ENCODE data around the gene RNPS1. TPM values are rescaled to one million over a fixed set of nuclear protein-coding genes. Genes with fewer than 3 reads are reported as not detected.

RNPS1 gene
- polyA plus RNA-seq, 1 donor from 2014 or later, result 180 TPM

DNA sequence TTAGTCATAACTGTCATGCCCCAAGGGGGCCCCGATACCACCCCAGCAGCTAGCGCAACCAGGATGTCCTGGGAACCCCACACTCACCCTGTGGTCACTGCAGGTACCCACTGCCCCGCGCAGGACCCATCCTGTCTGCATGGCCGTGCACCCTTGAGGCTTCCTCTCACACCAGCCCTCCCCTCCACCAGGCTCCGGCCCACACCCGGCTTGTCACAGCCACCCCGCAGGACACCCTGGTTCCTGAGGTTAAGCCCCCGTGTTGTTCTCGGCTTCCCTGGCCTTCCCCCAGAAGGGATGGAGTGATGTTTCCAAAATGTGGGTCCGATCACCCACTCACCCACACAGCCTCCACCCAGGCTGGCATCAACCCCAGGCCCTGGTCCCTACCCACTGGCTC is 24.1 kb downstream of the RNPS1 start:
- TF ChIP-seq MXI1 (conservative IDR thresholded peaks at IDR 0.05; ENCODE audit: poor library complexity, severe bottlenecking), result no peak
- TF ChIP-seq POLR2AphosphoS5 (IDR thresholded peaks at IDR 0.05), result no peak
- no peaks in the 10 kb centered on the region for H3K9me2 ChIP-seq (ENCODE audit: insufficient read depth, low read length)
- H3K27me3 ChIP-seq (ENCODE audit: insufficient read depth, low read depth, low read length), result no peaks in the 10 kb centered on the region
- H3F3A ChIP-seq (ENCODE audit: insufficient read depth, low read length, poor library complexity, severe bottlenecking), result no peaks in the 10 kb centered on the region
- H3K79me2 ChIP-seq (replicated peaks; ENCODE audit: insufficient read depth, low read length), result peaks cover 4% of the 10 kb centered on the region
- H4K20me1 ChIP-seq (ENCODE audit: insufficient read depth), result no peaks in the 10 kb centered on the region
- no peak overlapping the region for H2AFZ ChIP-seq (ENCODE audit: low read depth, low read length)
- H3K36me3 ChIP-seq (ENCODE audit: insufficient read depth, low read length), result no peaks in the 10 kb centered on the region
- no peak overlapping the region for H3K4me3 ChIP-seq (ENCODE audit: low read length)
- no peak overlapping the region for H3K27ac ChIP-seq (ENCODE audit: low read length)
- H3K4me2 ChIP-seq (ENCODE audit: low read length), result no peak overlapping the region
- no peak overlapping the region for H3K9ac ChIP-seq (ENCODE audit: low read length)
- H3K9me3 ChIP-seq (ENCODE audit: low read length), result no peaks in the 10 kb centered on the region

DNA sequence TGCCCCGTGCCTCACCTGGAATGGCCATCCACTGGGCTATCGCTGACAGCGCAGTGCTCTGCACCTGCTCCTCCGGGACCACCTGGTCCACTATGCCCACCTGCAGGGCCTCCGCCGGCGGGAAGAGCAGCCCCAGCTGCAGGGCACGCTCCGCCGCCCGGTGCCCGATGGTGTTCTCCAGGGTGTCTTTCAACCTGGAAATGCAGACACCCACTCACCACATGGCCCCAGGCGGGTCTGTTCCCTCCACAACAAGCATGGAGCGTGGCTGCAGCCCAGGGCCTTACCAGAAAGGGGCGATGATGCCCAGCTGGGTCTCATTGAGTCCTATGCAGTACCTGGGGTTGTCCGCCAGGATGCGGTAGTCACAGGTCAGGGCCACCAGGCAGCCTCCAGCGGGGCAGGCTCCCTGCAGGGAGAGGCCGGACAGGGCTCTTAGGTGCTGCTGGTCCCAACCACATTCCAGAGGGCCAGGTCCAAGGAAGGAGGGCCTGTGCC is 24.8 kb downstream of the RNPS1 start:
- Histone ChIP-seq H3K9me2 (ENCODE audit: insufficient read depth, low read length) (no peaks in the 10 kb centered on the region), H3K36me3 (ENCODE audit: insufficient read depth, low read length) (no peaks in the 10 kb centered on the region), H3K9ac (ENCODE audit: low read length) (no peak overlapping the region), H3F3A (ENCODE audit: insufficient read depth, low read length, poor library complexity, severe bottlenecking) (no peaks in the 10 kb centered on the region), H3K4me3 (ENCODE audit: low read length) (no peak overlapping the region), H3K27me3 (ENCODE audit: insufficient read depth, low read depth, low read length) (no peaks in the 10 kb centered on the region), H3K79me2 (replicated peaks; ENCODE audit: insufficient read depth, low read length) (no peaks in the 10 kb centered on the region), H2AFZ (ENCODE audit: low read depth, low read length) (no peak overlapping the region), H3K27ac (ENCODE audit: low read length) (no peak overlapping the region), H3K4me2 (ENCODE audit: low read length) (no peak overlapping the region), H3K9me3 (ENCODE audit: low read length) (no peaks in the 10 kb centered on the region), H4K20me1 (ENCODE audit: insufficient read depth) (no peaks in the 10 kb centered on the region)
- TF ChIP-seq, protein P1, sequence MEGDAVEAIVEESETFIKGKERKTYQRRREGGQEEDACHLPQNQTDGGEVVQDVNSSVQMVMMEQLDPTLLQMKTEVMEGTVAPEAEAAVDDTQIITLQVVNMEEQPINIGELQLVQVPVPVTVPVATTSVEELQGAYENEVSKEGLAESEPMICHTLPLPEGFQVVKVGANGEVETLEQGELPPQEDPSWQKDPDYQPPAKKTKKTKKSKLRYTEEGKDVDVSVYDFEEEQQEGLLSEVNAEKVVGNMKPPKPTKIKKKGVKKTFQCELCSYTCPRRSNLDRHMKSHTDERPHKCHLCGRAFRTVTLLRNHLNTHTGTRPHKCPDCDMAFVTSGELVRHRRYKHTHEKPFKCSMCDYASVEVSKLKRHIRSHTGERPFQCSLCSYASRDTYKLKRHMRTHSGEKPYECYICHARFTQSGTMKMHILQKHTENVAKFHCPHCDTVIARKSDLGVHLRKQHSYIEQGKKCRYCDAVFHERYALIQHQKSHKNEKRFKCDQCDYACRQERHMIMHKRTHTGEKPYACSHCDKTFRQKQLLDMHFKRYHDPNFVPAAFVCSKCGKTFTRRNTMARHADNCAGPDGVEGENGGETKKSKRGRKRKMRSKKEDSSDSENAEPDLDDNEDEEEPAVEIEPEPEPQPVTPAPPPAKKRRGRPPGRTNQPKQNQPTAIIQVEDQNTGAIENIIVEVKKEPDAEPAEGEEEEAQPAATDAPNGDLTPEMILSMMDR (IDR thresholded peaks at IDR 0.05; ENCODE audit: poor library complexity, severe bottlenecking), result no peak
- TF ChIP-seq POLR2AphosphoS5 (IDR thresholded peaks at IDR 0.05) (no peak), EZH2 (IDR thresholded peaks at IDR 0.05; ENCODE audit: borderline replicate concordance, insufficient read depth, low read length, poor library complexity, severe bottlenecking) (no peak), EP300 (conservative IDR thresholded peaks at IDR 0.05; ENCODE audit: poor library complexity, severe bottlenecking) (no peak), TAF1 (IDR thresholded peaks at IDR 0.05; ENCODE audit: low read depth) (no peak), RAD21 (conservative IDR thresholded peaks at IDR 0.05) (no peak), MXI1 (conservative IDR thresholded peaks at IDR 0.05; ENCODE audit: poor library complexity, severe bottlenecking) (no peak)
- TF ChIP-seq, protein P2, sequence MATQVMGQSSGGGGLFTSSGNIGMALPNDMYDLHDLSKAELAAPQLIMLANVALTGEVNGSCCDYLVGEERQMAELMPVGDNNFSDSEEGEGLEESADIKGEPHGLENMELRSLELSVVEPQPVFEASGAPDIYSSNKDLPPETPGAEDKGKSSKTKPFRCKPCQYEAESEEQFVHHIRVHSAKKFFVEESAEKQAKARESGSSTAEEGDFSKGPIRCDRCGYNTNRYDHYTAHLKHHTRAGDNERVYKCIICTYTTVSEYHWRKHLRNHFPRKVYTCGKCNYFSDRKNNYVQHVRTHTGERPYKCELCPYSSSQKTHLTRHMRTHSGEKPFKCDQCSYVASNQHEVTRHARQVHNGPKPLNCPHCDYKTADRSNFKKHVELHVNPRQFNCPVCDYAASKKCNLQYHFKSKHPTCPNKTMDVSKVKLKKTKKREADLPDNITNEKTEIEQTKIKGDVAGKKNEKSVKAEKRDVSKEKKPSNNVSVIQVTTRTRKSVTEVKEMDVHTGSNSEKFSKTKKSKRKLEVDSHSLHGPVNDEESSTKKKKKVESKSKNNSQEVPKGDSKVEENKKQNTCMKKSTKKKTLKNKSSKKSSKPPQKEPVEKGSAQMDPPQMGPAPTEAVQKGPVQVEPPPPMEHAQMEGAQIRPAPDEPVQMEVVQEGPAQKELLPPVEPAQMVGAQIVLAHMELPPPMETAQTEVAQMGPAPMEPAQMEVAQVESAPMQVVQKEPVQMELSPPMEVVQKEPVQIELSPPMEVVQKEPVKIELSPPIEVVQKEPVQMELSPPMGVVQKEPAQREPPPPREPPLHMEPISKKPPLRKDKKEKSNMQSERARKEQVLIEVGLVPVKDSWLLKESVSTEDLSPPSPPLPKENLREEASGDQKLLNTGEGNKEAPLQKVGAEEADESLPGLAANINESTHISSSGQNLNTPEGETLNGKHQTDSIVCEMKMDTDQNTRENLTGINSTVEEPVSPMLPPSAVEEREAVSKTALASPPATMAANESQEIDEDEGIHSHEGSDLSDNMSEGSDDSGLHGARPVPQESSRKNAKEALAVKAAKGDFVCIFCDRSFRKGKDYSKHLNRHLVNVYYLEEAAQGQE (IDR thresholded peaks at IDR 0.05; ENCODE audit: borderline replicate concordance), result no peak

- H2AFZ ChIP-seq (ENCODE audit: low read depth, low read length), result no peak overlapping the region
- no peaks in the 10 kb centered on the region for H3K79me2 ChIP-seq (replicated peaks; ENCODE audit: insufficient read depth, low read length)
- TF ChIP-seq MXI1 (conservative IDR thresholded peaks at IDR 0.05; ENCODE audit: poor library complexity, severe bottlenecking) (no peak), POLR2AphosphoS5 (IDR thresholded peaks at IDR 0.05) (no peak), TAF1 (IDR thresholded peaks at IDR 0.05; ENCODE audit: low read depth) (no peak), SMC3 (conservative IDR thresholded peaks at IDR 0.05; ENCODE audit: poor library complexity) (no peak), RAD21 (conservative IDR thresholded peaks at IDR 0.05) (no peak), EZH2 (IDR thresholded peaks at IDR 0.05; ENCODE audit: borderline replicate concordance, insufficient read depth, low read length, poor library complexity, severe bottlenecking) (no peak), EP300 (conservative IDR thresholded peaks at IDR 0.05; ENCODE audit: poor library complexity, severe bottlenecking) (no peak)
- TF ChIP-seq, protein P2 (IDR thresholded peaks at IDR 0.05; ENCODE audit: borderline replicate concordance), result no peak
- TF ChIP-seq, protein P1 (IDR thresholded peaks at IDR 0.05; ENCODE audit: poor library complexity, severe bottlenecking), result no peak
- no peak overlapping the region for H3K9ac ChIP-seq (ENCODE audit: low read length)
- no peaks in the 10 kb centered on the region for H4K20me1 ChIP-seq (ENCODE audit: insufficient read depth)
- H3K27me3 ChIP-seq (ENCODE audit: insufficient read depth, low read depth, low read length), result no peaks in the 10 kb centered on the region
- no peaks in the 10 kb centered on the region for H3F3A ChIP-seq (ENCODE audit: insufficient read depth, low read length, poor library complexity, severe bottlenecking)
- H3K9me3 ChIP-seq (ENCODE audit: low read length), result no peaks in the 10 kb centered on the region
- H3K4me3 ChIP-seq (ENCODE audit: low read length), result no peak overlapping the region
- no peak overlapping the region for H3K27ac ChIP-seq (ENCODE audit: low read length)
- no peaks in the 10 kb centered on the region for H3K9me2 ChIP-seq (ENCODE audit: insufficient read depth, low read length)
- H3K4me2 ChIP-seq (ENCODE audit: low read length), result no peak overlapping the region
- no peaks in the 10 kb centered on the region for H3K36me3 ChIP-seq (ENCODE audit: insufficient read depth, low read length)
Observed at GRCh38 chr16:2242598-2242997, 25.3 kb downstream of the RNPS1 start.
